ENCODE measurements around the gene DOCK11.
"Not testable (repeated sequence)": the region's sequence is repeated elsewhere in the genome, so short reads cannot be mapped to it uniquely, and the experiment has no call there.

The DOCK11 gene

DNA sequence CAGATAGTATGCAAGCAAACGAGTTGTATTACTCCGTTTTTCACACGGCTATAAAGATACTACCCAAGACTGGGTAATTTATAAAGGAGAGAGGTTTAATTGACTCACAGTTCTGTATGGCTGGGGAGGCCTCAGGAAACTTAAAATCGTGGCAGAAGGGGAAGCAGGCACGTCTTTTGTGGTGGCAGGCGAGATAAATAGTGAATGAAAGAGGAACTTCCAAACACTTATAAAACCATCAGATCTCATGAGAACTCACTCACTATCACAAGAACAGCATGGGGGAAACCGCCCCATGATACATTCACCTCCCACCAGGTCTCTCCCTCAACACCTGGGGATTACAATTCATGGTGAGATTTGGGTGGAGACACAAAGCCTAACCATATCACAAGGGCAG, 90.6 kb downstream of the DOCK11 start:
- H3K27ac ChIP-seq (ENCODE audit: insufficient read depth, low read length, poor library complexity, severe bottlenecking); H3K9me3 ChIP-seq (ENCODE audit: control insufficient read depth, low read length); H3K4me3 ChIP-seq (ENCODE audit: insufficient read depth, low read depth, low read length, poor library complexity, severe bottlenecking); H3K27me3 ChIP-seq (replicated peaks; ENCODE audit: control insufficient read depth, insufficient read depth, low read length, poor library complexity, severe bottlenecking); H3K4me1 ChIP-seq (ENCODE audit: control insufficient read depth, insufficient read depth, low read length, poor library complexity, severe bottlenecking); DNase-seq: not testable (repeated sequence)
- H3K36me3 ChIP-seq (ENCODE audit: control insufficient read depth, insufficient read depth, low read length): peaks cover 36% of the 10 kb centered on the region

- no peak overlapping the region for H3K4me3 ChIP-seq (ENCODE audit: insufficient read depth, low read depth, low read length, poor library complexity, severe bottlenecking)
- H3K36me3 ChIP-seq (ENCODE audit: control insufficient read depth, insufficient read depth, low read length): peaks cover 39% of the 10 kb centered on the region
- H3K4me1 ChIP-seq (ENCODE audit: control insufficient read depth, insufficient read depth, low read length, poor library complexity, severe bottlenecking): no peaks in the 10 kb centered on the region
- no peaks in the 10 kb centered on the region for H3K27me3 ChIP-seq (replicated peaks; ENCODE audit: control insufficient read depth, insufficient read depth, low read length, poor library complexity, severe bottlenecking)
- no peak for DNase-seq
- H3K9me3 ChIP-seq (ENCODE audit: control insufficient read depth, low read length): no peaks in the 10 kb centered on the region
- no peak overlapping the region for H3K27ac ChIP-seq (ENCODE audit: insufficient read depth, low read length, poor library complexity, severe bottlenecking)
Measured at GRCh38 chrX:118588715-118589114, 93.1 kb downstream of the DOCK11 start.

GRCh38 chrX:118589227-118589626, 93.6 kb downstream of the DOCK11 start:
- DNase-seq: no peak
- Histone ChIP-seq H3K27ac (ENCODE audit: insufficient read depth, low read length, poor library complexity, severe bottlenecking) (no peak overlapping the region), H3K36me3 (ENCODE audit: control insufficient read depth, insufficient read depth, low read length) (peaks cover 44% of the 10 kb centered on the region), H3K27me3 (replicated peaks; ENCODE audit: control insufficient read depth, insufficient read depth, low read length, poor library complexity, severe bottlenecking) (no peaks in the 10 kb centered on the region), H3K4me1 (ENCODE audit: control insufficient read depth, insufficient read depth, low read length, poor library complexity, severe bottlenecking) (no peaks in the 10 kb centered on the region), H3K4me3 (ENCODE audit: insufficient read depth, low read depth, low read length, poor library complexity, severe bottlenecking) (no peak overlapping the region), H3K9me3 (ENCODE audit: control insufficient read depth, low read length) (no peaks in the 10 kb centered on the region)

- Histone ChIP-seq H3K4me3 (ENCODE audit: insufficient read depth, low read depth, low read length, poor library complexity, severe bottlenecking) (no peak overlapping the region), H3K27me3 (replicated peaks; ENCODE audit: control insufficient read depth, insufficient read depth, low read length, poor library complexity, severe bottlenecking) (no peaks in the 10 kb centered on the region), H3K4me1 (ENCODE audit: control insufficient read depth, insufficient read depth, low read length, poor library complexity, severe bottlenecking) (no peaks in the 10 kb centered on the region), H3K27ac (ENCODE audit: insufficient read depth, low read length, poor library complexity, severe bottlenecking) (no peak overlapping the region), H3K9me3 (ENCODE audit: control insufficient read depth, low read length) (no peaks in the 10 kb centered on the region), H3K36me3 (ENCODE audit: control insufficient read depth, insufficient read depth, low read length) (peaks cover 40% of the 10 kb centered on the region)
- no peak for DNase-seq
Measured at GRCh38 chrX:118593407-118593806, 97.8 kb downstream of the DOCK11 start.

DNA sequence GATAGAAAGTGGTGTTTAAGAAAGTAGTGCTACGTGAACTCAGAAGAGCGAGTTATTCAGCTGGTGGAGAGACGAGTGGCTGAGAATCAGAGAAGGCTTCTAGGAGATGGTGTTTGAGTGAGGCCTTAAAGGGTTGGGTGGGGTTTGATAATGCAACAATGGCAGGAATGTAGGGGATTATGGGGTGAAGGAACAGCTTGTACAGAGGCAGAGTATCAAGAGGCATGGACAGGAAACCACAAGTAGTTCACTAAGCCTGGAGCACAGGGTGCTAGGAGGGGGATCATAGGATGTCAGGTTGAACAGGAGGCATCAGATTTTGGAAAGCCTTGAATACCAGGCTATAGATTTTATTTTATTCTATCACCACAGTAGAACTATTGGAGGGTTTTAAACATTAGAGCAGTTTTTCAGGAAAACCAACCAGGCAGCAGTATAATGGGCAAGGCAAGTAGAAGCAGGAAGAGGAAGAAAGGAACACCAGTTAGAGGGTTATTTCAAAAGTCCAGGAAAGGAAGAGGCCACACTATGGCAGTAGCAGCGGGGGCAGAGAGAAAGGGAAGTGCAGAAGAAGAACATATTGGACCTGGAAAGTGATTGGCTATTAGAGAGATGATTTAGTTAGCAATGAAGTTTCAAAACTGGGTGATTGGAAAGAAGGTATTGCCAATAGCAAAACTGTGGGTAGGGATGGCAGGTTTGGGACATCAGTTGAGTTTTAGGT, 99.2 kb downstream of the DOCK11 start:
- DNase-seq: no peak
- H3K27ac ChIP-seq (ENCODE audit: insufficient read depth, low read length, poor library complexity, severe bottlenecking): no peak overlapping the region
- H3K36me3 ChIP-seq (ENCODE audit: control insufficient read depth, insufficient read depth, low read length): peaks cover 33% of the 10 kb centered on the region
- H3K4me1 ChIP-seq (ENCODE audit: control insufficient read depth, insufficient read depth, low read length, poor library complexity, severe bottlenecking): no peaks in the 10 kb centered on the region
- H3K27me3 ChIP-seq (replicated peaks; ENCODE audit: control insufficient read depth, insufficient read depth, low read length, poor library complexity, severe bottlenecking): no peaks in the 10 kb centered on the region
- H3K4me3 ChIP-seq (ENCODE audit: insufficient read depth, low read depth, low read length, poor library complexity, severe bottlenecking): no peak overlapping the region
- no peaks in the 10 kb centered on the region for H3K9me3 ChIP-seq (ENCODE audit: control insufficient read depth, low read length)

DNA sequence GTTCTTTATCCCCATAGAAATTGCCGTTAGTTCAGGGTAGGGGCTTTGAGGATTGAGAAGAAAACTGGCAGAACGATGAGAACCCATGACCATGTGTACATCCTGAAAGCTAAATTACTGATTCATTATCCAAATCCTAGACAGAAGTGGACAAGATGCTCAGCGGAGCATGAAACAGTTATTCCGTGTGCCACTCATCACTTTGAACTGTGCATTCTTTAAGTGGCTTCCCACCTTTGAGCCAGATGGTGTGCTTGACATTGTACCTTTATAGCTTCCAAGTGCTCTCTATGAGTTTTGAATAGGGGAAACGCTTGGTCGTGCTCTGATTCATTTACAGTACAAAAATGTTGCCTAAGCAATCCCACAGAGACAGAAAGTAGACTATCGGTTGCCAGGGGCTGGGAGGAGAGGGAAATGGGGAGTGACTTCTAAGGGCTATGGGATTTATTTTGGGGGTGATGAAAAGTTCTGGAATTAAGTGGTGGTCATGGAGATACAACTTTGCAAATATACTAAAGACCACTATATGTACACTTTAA, 100.0 kb downstream of the DOCK11 start:
- no peaks in the 10 kb centered on the region for H3K27me3 ChIP-seq (replicated peaks; ENCODE audit: control insufficient read depth, insufficient read depth, low read length, poor library complexity, severe bottlenecking)
- no peaks in the 10 kb centered on the region for H3K9me3 ChIP-seq (ENCODE audit: control insufficient read depth, low read length)
- no peak overlapping the region for H3K27ac ChIP-seq (ENCODE audit: insufficient read depth, low read length, poor library complexity, severe bottlenecking)
- DNase-seq: no peak
- no peaks in the 10 kb centered on the region for H3K4me1 ChIP-seq (ENCODE audit: control insufficient read depth, insufficient read depth, low read length, poor library complexity, severe bottlenecking)
- H3K4me3 ChIP-seq (ENCODE audit: insufficient read depth, low read depth, low read length, poor library complexity, severe bottlenecking): no peak overlapping the region
- H3K36me3 ChIP-seq (ENCODE audit: control insufficient read depth, insufficient read depth, low read length): peaks cover 31% of the 10 kb centered on the region

DNA sequence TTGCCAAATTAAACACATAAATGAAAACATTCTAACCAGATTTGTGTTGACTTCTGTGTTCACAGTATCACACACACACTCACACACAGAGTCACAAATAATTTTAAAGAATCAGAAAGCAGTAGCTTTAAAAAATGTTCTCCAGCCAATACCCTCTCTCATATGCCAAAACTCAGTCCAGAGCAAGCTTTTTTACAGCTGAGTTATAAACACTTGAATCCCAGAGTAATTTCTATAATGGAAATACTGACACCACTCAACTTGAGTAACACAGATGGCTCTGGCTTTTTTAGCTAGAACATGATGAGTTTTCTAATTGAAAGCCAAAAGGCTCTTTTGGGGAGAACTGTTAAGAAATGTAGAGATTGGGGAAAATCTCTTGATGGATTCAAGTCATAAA, 100.8 kb downstream of the DOCK11 start:
- H3K27me3 ChIP-seq (replicated peaks; ENCODE audit: control insufficient read depth, insufficient read depth, low read length, poor library complexity, severe bottlenecking): no peaks in the 10 kb centered on the region
- no peak overlapping the region for H3K4me3 ChIP-seq (ENCODE audit: insufficient read depth, low read depth, low read length, poor library complexity, severe bottlenecking)
- no peak for DNase-seq
- no peak overlapping the region for H3K27ac ChIP-seq (ENCODE audit: insufficient read depth, low read length, poor library complexity, severe bottlenecking)
- H3K4me1 ChIP-seq (ENCODE audit: control insufficient read depth, insufficient read depth, low read length, poor library complexity, severe bottlenecking): no peaks in the 10 kb centered on the region
- peaks cover 24% of the 10 kb centered on the region for H3K36me3 ChIP-seq (ENCODE audit: control insufficient read depth, insufficient read depth, low read length)
- no peaks in the 10 kb centered on the region for H3K9me3 ChIP-seq (ENCODE audit: control insufficient read depth, low read length)

GRCh38 chrX:118603981-118604380, 108.4 kb downstream of the DOCK11 start:
- H3K36me3 ChIP-seq (ENCODE audit: control insufficient read depth, insufficient read depth, low read length): peaks cover 17% of the 10 kb centered on the region
- no peaks in the 10 kb centered on the region for H3K9me3 ChIP-seq (ENCODE audit: control insufficient read depth, low read length)
- no peak overlapping the region for H3K27ac ChIP-seq (ENCODE audit: insufficient read depth, low read length, poor library complexity, severe bottlenecking)
- no peaks in the 10 kb centered on the region for H3K27me3 ChIP-seq (replicated peaks; ENCODE audit: control insufficient read depth, insufficient read depth, low read length, poor library complexity, severe bottlenecking)
- peak in 2 of 3 donors; percentile 0 to 12 for DNase-seq
- no peak overlapping the region for H3K4me3 ChIP-seq (ENCODE audit: insufficient read depth, low read depth, low read length, poor library complexity, severe bottlenecking)
- H3K4me1 ChIP-seq (ENCODE audit: control insufficient read depth, insufficient read depth, low read length, poor library complexity, severe bottlenecking): no peaks in the 10 kb centered on the region

DNA sequence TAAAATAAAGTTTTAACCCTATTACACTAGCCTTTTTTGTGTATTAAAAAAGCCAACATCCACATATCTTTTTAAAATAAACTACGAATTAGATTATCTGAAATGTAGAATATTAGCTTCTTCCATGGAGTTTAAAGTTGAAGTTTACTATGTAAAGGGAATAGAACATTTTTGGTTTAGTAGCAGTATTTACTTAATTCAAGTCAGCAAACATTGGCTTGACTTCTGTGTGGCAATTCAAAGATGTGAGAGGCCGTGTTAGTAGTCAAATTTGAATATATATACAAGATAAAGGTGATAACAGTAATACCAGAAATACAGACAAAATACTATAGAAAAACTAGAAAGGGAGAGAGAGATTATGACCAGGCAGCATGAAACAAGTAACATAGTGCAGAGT, 116.7 kb downstream of the DOCK11 start:
- Histone ChIP-seq H3K27ac (ENCODE audit: insufficient read depth, low read length, poor library complexity, severe bottlenecking) (no peak overlapping the region), H3K27me3 (replicated peaks; ENCODE audit: control insufficient read depth, insufficient read depth, low read length, poor library complexity, severe bottlenecking) (no peaks in the 10 kb centered on the region), H3K4me1 (ENCODE audit: control insufficient read depth, insufficient read depth, low read length, poor library complexity, severe bottlenecking) (no peaks in the 10 kb centered on the region), H3K36me3 (ENCODE audit: control insufficient read depth, insufficient read depth, low read length) (peaks cover 44% of the 10 kb centered on the region), H3K9me3 (ENCODE audit: control insufficient read depth, low read length) (no peaks in the 10 kb centered on the region), H3K4me3 (ENCODE audit: insufficient read depth, low read depth, low read length, poor library complexity, severe bottlenecking) (no peak overlapping the region)
- DNase-seq: no peak

DNA sequence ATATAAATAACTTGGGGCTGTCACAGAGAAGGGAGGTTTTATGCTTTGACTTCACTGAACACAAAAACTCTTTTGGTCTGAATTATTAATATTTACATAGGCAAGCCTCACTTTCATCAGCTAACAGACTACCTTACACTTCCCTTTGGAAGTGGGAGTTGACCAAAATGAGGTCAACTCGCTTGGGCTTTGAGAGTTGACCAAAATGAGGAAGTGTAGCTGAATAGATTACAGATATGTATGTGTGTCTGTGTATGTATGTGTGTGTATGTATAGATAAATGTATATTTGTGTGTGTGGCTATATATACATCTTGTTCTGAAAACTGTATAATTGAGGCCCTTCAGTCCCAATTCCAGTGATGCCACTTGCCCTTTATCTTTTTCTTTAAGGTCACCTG, 118.5 kb downstream of the DOCK11 start:
- Histone ChIP-seq H3K27me3 (replicated peaks; ENCODE audit: control insufficient read depth, insufficient read depth, low read length, poor library complexity, severe bottlenecking) (no peaks in the 10 kb centered on the region), H3K36me3 (ENCODE audit: control insufficient read depth, insufficient read depth, low read length) (peaks cover 39% of the 10 kb centered on the region), H3K4me3 (ENCODE audit: insufficient read depth, low read depth, low read length, poor library complexity, severe bottlenecking) (no peak overlapping the region), H3K9me3 (ENCODE audit: control insufficient read depth, low read length) (no peaks in the 10 kb centered on the region), H3K4me1 (ENCODE audit: control insufficient read depth, insufficient read depth, low read length, poor library complexity, severe bottlenecking) (no peaks in the 10 kb centered on the region), H3K27ac (ENCODE audit: insufficient read depth, low read length, poor library complexity, severe bottlenecking) (no peak overlapping the region)
- no peak for DNase-seq

Measured in effector memory CD4-positive, alpha-beta T cell (primary cell).